Peyer's patch (tissue), 4 donors: Measurements from ENCODE around the gene ANKRD16.

Experiments
- CTCF ChIP-seq, 6 experiments: fragments of 450-650 bp in 4 of 6; fragments of 200-600 bp in 2 of 6; sonication (generic) in 1 of 6; IDR thresholded peaks; one replicate each; pipeline ENCODE4 v1.5.1; 2017 to 2019; ENCODE audit warnings: antibody characterized with exemption in 6 of 6, mild to moderate bottlenecking in 3 of 6, moderate library complexity in 1 of 6
- POLR2A ChIP-seq, 2 donors: fragments of 450-650 bp; IDR thresholded peaks; one replicate each; pipeline ENCODE4 v1.5.1; 2017; ENCODE audit warnings: antibody characterized with exemption in 2 of 2, mild to moderate bottlenecking in 2 of 2, moderate library complexity in 2 of 2

- TF ChIP-seq CTCF (IDR thresholded peaks at IDR 0.05) (no peak), POLR2A (IDR thresholded peaks at IDR 0.05) (no peak)
Measured at GRCh38 chr10:5898163-5898562, 8.5 kb upstream of the ANKRD16 start.
